Pancreas (tissue), 10 donors: ENCODE measurements around the gene FOXO3. TPM values are rescaled to one million over a fixed set of nuclear protein-coding genes. Genes with fewer than 3 reads are reported as not detected.

Experiments used
- ATAC-seq, 4 donors: fragments of 200-7000 bp; cut with Tn5 transposase; one replicate each; pipeline versions ENCODE4 v1.8.0 to v1.9.1; 2020; ENCODE audit warnings: mild to moderate bottlenecking in 4 of 4, moderate library complexity in 4 of 4
- DNase-seq, 6 donors: peaks; one replicate each; pipeline ENCODE4 v3.0.0-alpha.2; 2020
- FAIRE-seq: peaks from 2 replicates; lab custom pipeline; 2012; peaks lifted over from hg19 to GRCh38; lab: Jason Lieb, UNC
- H3K27ac ChIP-seq, 4 donors: fragments of 200-600 bp; sonication (generic); 1 replicate in 3 of 4; 2 replicates in 1 of 4; pipeline versions ENCODE4 v1.5.0 to v1.8.0; 2020
- H3K27me3 ChIP-seq, 4 donors: fragments of 200-600 bp; one replicate each; pipeline ENCODE4 v1.8.0; 2021
- H3K36me3 ChIP-seq, 3 donors: fragments of 200-600 bp; sonication (generic) in 1 of 3; one replicate each; pipeline versions ENCODE4 v1.5.0 to v1.8.0; 2020 to 2021
- H3K4me1 ChIP-seq, 3 donors: fragments of 200-600 bp; one replicate each; pipeline ENCODE4 v1.8.0; 2021
- H3K4me3 ChIP-seq, 4 donors: fragments of 200-600 bp; sonication (generic) in 2 of 4; one replicate each; pipeline versions ENCODE4 v1.5.0 to v1.8.0; 2020 to 2021
- H3K9me3 ChIP-seq, 4 donors: fragments of 200-600 bp; one replicate each; pipeline ENCODE4 v1.8.0; 2021
- WGBS, 2 donors: extraction: QIAGEN DNeasy Blood & Tissue Kit; methylation state at CpG; one replicate each; pipeline ENCODE4 v1.1.7; 2013; 5-methylcytosine and 5-hydroxymethylcytosine counted together
- intact Hi-C, 3 donors: fragments of 100-400 bp; cut with DNase I; formaldehyde crosslinking; loops; one replicate each; pipeline versions ENCODE4 v1.11.1 to v1.14.2; 2022
- polyA plus RNA-seq, 2 donors: library from polyadenylated mRNA; stranded (reverse); fragments of 200-250 nt; gene quantifications; one replicate each; pipeline ENCODE4 v1.2.3, GENCODE V29; 2013
- total RNA-seq, 6 donors: library from RNA; stranded (reverse); fragmentation: NEBNext Ultra II Directional in 4 of 6; extraction: Animal tissue kit (Norgen Biotek cat#: 25700) in 4 of 6; gene quantifications; one replicate each; pipeline versions ENCODE4 v1.2.1 to v1.2.4, GENCODE V29; 2021 to 2023
- TF ChIP-seq, protein P1 (sequence below), 4 donors: fragments of 200-600 bp; sonication (generic) in 3 of 4; IDR thresholded peaks; one replicate each; pipeline versions ENCODE4 v1.5.0 to v1.8.0; 2021; ENCODE audit warnings: antibody characterized with exemption in 4 of 4
- donor health status: healthy with polysubstance abuse.
- donor health status: DM: no; HTN: no; CAD: no; lungs with moderate emphysema.
- donor health status: DM: no; HTN: no; CAD: no.
- donor health status: control.
- donor health status: control.
- donor health status: Bipolar disorder and iron deficiency.
- donor health status: DM: yes; HTN: yes; CAD: no.
- donor health status: DM: no; HTN: no; CAD: no.
- donor health status: DM: no; HTN: no; CAD: no.
- donor health status: DM: yes; HTN: yes; CAD: no.

Gene FOXO3
- total and polyA plus RNA-seq, 8 donors, result 11.3 to 61.2 (median 41.2) TPM

DNA sequence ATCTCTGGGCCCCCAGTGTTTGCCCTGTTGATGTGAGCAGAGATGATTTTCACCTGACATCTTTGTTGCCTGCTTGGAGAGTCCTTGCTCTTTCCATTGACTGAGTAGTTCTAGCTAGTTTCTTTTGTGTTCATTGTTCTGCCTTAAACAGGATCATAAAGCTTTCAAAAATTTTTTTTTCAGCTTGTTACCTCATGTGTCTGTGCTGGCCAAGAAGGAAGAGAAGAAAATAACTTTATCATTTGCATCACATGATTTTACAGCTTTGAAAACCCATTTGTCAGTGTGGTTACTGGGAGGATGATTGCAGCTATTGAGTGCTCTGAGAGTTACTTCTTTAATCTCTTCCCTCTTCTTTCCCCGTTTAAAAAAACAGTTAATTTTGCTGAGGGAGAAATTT lies 16.0 kb downstream of the FOXO3 start:
- 26 to 41% methylated on average over 1 of the region's 1 CpG for WGBS, 2 donors
- Histone ChIP-seq H3K27me3 (no peaks in the 10 kb centered on the region), H3K27ac (peak overlapping the region in 2 of 4 donors; percentile 14 to 49), H3K9me3 (no peaks in the 10 kb centered on the region), H3K36me3 (peaks cover 0 to 16% (median 0%) of the 10 kb centered on the region in 3 donors), H3K4me1 (peaks cover 38 to 55% (median 44%) of the 10 kb centered on the region in 3 donors), H3K4me3 (no peak overlapping the region)
- intact Hi-C loops, result loop anchor here in 1 of 3 donors (10.0 kb wide), 1 partner anchor 98 kb away; no protein-coding TSS in a partner anchor
- DNase-seq, result no peak
- TF ChIP-seq, protein P1, sequence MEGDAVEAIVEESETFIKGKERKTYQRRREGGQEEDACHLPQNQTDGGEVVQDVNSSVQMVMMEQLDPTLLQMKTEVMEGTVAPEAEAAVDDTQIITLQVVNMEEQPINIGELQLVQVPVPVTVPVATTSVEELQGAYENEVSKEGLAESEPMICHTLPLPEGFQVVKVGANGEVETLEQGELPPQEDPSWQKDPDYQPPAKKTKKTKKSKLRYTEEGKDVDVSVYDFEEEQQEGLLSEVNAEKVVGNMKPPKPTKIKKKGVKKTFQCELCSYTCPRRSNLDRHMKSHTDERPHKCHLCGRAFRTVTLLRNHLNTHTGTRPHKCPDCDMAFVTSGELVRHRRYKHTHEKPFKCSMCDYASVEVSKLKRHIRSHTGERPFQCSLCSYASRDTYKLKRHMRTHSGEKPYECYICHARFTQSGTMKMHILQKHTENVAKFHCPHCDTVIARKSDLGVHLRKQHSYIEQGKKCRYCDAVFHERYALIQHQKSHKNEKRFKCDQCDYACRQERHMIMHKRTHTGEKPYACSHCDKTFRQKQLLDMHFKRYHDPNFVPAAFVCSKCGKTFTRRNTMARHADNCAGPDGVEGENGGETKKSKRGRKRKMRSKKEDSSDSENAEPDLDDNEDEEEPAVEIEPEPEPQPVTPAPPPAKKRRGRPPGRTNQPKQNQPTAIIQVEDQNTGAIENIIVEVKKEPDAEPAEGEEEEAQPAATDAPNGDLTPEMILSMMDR (IDR thresholded peaks at IDR 0.05), result no peak
- peak in 3 of 4 donors; percentile 4 to 51 (median 46) for ATAC-seq
- FAIRE-seq, result no peak

DNA sequence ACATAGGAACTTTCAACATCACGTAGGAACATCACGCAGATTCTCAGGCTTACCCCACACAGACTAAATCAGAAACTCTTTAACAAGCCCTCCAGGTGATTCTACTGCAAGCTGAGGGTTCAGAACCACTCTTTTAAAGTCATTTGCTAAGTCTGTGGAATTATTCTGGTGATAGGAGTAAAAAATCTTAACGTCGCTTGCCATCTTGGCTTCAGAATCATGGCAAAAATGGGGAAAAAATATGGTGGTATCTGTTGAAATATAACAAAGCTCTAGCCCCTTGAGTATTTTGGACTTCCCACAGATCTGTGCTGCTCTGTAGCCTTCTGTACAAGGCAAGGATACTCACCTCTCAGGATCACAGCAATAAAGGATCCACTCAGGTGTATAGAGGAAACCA lies 17.4 kb downstream of the FOXO3 start:
- 97 to 99% methylated on average over 4 of the region's 4 CpGs for WGBS, 2 donors
- DNase-seq, result no peak
- intact Hi-C loops, result loop anchor here in 1 of 3 donors (10.0 kb wide), 1 partner anchor 97 kb away; no protein-coding TSS in a partner anchor
- H3K4me3 ChIP-seq, result no peak overlapping the region
- H3K9me3 ChIP-seq, result no peaks in the 10 kb centered on the region
- H3K4me1 ChIP-seq, result peaks cover 53 to 70% (median 55%) of the 10 kb centered on the region in 3 donors
- FAIRE-seq, result no peak
- H3K36me3 ChIP-seq, result peaks cover 0 to 14% (median 0%) of the 10 kb centered on the region in 3 donors
- no peaks in the 10 kb centered on the region for H3K27me3 ChIP-seq
- no peak for ATAC-seq
- TF ChIP-seq, protein P1 (IDR thresholded peaks at IDR 0.05), result no peak
- peak overlapping the region in 1 of 4 donors; percentile 14 for H3K27ac ChIP-seq

DNA sequence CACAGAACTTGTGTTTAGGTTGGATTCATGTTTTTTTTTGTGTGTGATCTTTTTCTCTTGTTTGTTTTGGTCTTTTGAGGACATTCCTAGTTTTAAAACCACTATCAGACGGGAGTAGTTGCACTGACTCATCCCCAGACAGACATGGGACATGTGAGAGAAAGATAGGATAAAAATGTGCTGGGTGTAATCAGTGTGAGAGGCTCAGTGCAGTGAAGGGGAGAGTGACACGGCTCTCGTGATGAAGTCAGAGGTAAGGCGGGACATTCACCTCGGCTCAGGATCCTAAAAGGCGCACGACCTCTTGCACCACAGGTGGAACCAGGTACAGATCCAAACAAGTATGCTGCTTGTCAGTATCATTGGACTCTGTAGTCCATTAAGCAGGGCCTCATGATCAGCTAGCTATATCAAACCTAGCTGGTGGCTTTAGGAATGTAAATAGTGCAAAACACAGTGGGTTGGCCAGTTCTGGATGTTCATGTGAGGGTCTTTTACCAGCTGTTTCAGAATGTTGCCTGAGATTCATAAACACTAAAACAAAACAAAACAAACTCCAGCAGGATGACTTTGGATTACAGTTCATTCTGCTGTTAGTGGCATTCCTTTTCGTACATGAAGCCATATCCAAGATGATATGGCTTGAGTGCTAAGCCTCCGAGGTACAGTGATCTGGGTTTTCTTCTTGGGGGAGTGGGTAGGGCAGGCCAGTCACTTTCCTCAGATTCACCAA lies 18.0 kb downstream of the FOXO3 start:
- Histone ChIP-seq H3K27me3 (no peaks in the 10 kb centered on the region), H3K4me1 (peaks cover 57 to 72% (median 61%) of the 10 kb centered on the region in 3 donors), H3K36me3 (peaks cover 0 to 11% (median 0%) of the 10 kb centered on the region in 3 donors), H3K9me3 (no peaks in the 10 kb centered on the region), H3K4me3 (no peak overlapping the region), H3K27ac (no peak overlapping the region)
- WGBS, 2 donors, result 80 to 82% methylated on average over 9 of the region's 9 CpGs
- DNase-seq, result no peak
- TF ChIP-seq, protein P1 (IDR thresholded peaks at IDR 0.05), result no peak
- no peak for FAIRE-seq
- ATAC-seq, result no peak
- intact Hi-C loops, result loop anchor here in 1 of 3 donors (10.0 kb wide), 1 partner anchor 96 kb away; no protein-coding TSS in a partner anchor

DNA sequence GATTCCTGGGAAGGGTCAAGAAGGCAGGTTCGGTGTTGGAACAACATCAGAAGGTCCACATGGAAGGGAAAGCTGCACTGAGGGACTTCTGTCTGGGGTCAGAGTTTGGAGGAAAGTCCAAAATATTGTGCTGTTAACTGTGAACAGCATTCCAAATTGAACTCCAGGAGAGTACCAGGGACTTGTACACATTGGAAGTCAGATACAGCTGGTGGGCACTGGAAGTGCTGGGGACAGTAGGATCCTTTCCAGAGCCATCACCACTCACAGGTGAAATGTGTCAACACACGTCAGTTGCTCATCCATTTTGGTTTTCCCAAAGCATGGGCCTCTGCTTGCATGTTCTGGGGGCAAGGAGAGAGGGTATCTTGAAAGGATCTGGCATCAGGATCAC lies 18.6 kb downstream of the FOXO3 start:
- no peak for FAIRE-seq
- Histone ChIP-seq H3K27ac (no peak overlapping the region), H3K4me3 (no peak overlapping the region), H3K27me3 (no peaks in the 10 kb centered on the region), H3K4me1 (peaks cover 58 to 70% (median 63%) of the 10 kb centered on the region in 3 donors), H3K9me3 (no peaks in the 10 kb centered on the region), H3K36me3 (peaks cover 0 to 11% (median 0%) of the 10 kb centered on the region in 3 donors)
- WGBS, 2 donors, result 92 to 97% methylated on average over 2 of the region's 2 CpGs
- intact Hi-C loops, result loop anchor here in 1 of 3 donors (10.0 kb wide), 1 partner anchor 95 kb away; no protein-coding TSS in a partner anchor
- no peak for ATAC-seq
- TF ChIP-seq, protein P1 (IDR thresholded peaks at IDR 0.05), result no peak
- DNase-seq, result no peak
